GM18508 (cell line): ENCODE measurements around the gene IL1RAPL1.
"Not testable (repeated sequence)": the region's sequence is repeated elsewhere in the genome, so short reads cannot be mapped to it uniquely, and the experiment has no call there.

Experiments
- ATAC-seq: cut with Tn5 transposase; IDR thresholded peaks from one replicate; pipeline ENCODE4 v1.9.1; 2021; ENCODE audit warnings: moderate number of reproducible peaks; ENCODE audit not compliant: insufficient read depth, unreplicated experiment

IL1RAPL1 gene

DNA sequence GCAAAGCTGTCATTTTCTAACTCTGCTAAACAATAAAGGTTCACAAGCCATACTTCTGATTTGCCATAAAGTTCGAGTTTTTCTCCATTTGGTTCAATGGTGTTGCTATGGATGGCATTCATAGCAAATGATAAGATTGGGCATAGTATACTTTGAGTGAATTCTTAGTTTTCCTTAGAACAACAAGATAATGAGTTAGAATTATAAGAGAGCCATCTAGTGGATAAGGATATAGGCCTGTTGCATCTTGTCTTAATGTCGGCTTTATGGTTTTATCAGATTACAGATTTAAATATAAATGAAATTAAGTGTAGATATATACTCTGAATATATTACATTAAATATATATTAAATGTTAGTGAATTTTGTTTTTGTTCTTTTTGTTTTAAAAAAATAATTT lies 644.6 kb downstream of the IL1RAPL1 start:
- no peak for ATAC-seq

DNA sequence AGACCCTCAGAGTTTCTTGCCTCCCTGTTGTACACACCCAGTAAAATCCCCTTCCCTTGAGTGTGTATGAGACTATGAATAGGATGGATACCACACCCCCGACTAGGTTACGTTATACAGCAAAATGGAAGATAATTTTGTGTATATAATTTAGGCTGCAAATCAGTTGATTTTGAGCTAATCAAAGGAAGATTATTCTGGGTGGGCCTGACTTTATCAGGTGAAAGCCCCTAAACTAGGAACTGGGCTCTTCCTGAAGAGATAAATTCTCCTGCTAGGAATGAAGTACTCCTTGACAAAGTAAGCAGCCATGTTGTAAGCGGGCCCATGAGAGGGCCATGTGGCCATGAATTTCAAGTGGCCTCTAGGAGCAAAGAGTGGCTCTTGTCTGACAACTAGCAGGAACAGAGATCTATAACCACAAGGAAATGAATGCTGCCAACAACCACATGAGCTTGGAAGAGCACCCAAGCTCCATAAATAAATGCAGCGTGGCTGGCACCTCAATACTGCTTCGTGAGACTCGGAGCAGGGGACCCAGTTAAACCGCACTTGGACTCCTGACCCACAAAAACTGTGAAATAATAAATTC lies 646.4 kb downstream of the IL1RAPL1 start:
- no peak for ATAC-seq

DNA sequence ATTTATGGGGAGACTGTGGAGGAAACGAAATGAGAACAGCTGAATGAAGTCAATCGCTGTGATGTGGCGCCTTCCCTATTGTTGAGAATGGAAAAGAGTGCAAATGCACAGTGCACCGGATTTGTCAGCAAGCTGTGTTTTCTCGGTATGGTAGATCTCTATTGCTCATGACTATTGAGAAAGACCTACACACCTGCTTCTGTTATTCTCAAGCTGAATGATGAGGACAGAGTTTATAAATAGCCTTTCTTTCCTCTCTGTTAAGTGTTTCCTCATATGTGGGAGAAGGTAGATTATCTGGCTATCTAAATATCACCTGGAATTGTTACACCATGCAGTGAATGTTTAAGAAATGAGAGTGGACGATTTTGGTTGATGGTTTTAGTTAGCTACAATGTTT lies 650.7 kb downstream of the IL1RAPL1 start:
- ATAC-seq = no peak

DNA sequence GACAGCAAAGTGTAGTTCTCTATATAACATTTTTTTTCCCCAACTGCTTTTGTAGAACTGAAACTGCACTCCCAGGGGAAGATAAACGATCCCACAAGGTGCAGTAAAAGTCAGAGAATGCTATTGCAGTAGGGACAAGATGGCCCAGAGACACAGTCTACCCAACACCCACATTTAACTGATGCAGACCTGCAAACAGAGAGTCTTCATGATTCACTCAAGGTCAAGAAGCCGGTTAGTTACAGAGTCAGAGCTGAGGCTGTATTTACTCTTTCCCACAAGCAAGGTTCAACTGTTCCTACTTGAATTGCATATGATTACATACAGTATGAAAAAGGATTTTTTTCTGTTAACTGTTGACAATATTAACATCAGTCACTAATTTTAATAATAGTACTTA lies 654.6 kb downstream of the IL1RAPL1 start:
- no peak for ATAC-seq

DNA sequence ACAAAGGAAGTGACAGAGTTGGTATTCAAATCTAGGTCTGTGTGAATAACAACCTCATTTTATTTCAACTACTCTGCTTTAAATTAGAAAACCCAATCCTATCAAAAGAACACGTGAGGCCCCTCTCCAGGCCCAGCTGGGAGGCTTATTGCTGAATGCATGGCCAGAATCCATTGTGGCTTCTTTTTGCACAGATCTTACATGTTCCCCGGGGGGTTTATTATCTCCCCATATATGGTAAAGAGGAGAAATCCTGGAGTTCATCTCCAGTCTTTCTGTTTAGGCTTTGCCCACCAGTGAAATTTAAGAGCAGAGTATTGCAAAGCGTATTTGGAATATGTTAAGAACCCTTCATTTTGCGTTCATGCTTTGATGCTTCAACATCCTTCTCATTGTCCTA lies 655.6 kb downstream of the IL1RAPL1 start:
- ATAC-seq = no peak

DNA sequence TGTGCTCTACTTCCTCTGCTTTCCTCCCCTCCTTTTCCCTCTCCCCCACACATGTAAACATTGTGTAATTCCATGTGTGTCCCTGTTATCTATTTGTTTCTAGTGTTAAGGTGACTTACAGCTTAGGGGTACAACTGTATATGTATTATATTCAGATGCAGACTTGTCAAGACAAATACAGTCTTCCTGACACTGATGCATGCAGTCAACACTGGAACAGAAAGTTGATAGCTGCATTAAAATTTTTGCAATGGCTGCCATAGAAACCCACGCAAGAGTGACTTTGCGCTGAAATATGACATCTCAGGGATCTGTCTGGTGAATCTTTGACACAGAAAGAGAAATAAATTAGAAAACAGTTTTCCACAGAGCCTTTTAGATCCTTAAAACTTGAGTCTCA lies 656.7 kb downstream of the IL1RAPL1 start:
- ATAC-seq = no peak

DNA sequence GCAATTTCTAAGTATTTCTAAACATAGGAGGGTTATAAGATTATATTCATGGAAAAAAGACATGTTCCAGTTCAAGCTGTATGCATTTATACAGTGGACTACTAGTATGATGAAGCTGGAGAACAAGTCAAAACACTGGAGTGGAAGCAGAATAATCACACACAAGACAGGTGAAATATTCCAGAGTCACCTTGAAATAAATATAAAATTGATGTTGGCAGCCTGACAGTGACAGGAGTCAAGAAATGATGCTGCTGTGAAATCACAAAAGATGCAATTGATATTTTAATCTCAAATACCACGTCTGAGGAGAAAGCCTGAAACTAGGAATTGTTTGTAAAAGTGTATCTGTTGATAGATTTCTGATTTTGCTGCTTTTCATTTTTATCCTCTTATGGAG lies 667.3 kb downstream of the IL1RAPL1 start:
- no peak for ATAC-seq

DNA sequence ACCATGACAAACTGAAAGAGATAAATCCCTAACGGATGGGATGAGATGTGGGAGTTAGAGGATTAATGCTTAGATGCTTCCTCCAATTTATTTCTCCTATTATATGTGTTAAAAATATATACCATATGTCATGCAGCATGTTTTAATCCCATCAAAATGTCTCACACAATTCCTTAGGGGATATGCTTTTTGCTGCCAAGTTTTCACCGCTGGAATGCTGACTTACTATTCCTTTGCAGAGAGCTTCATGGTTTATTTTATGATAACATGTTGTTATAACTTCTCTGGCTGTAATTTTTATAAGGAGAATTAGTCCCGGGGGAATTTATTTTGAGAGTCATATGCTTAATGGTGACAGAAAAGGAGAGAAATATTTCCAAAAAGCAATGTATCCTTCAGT lies 670.3 kb downstream of the IL1RAPL1 start:
- ATAC-seq = no peak

DNA sequence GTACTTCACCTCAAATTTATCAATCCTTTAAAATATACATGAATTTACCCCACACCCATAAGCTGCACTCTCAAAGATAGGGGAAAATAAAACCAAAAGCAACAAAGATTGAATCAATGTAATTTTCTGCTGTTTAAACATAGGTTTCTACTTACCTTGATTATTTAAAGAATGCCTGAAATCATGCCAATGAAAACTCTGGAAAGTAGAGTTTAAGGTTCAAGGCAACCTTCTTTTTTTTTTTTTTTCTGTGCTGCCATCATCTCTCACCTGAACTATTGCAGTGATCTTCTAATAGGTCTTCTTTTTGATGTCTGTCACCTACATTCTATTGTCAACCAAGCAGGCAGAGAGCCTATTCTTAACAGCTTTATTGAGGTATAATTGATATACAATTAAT lies 682.1 kb downstream of the IL1RAPL1 start:
- no peak for ATAC-seq

DNA sequence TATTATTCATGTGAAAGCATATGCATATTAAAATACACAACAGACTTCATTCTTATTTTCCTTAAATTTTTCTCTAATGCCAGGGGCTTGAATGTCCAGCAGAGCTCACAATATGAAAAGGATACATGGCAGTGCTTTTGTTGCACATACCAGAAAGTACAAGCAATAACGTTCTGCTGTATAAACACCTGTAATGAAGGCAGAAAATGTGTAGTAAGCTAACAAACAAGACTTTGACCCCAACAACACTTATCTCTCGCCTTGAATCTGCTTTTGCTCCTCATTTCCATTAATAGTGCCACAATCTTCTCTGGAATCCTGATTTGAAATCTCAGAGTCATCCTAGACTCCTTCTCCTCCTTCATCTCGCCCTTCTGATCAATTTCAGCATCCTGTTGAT lies 687.3 kb downstream of the IL1RAPL1 start:
- no peak for ATAC-seq

DNA sequence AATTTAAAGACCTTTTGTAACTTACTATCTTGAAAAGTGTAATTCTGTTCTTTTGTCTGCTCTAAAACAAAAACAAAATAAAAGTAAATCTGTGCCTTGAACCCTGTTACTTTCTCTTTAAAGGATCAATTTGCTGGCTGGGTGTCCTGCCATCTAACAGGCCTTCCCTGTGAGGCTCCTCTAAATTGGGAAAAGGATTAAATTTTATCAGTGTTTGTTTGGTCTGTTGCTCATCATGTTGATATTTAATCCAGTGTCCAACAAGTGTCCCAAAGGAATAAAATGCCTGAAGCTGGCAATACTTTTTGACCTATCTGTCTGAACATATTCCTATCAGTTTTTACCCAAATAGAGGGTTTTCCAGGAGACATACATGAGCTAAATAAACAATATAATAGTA lies 688.7 kb downstream of the IL1RAPL1 start:
- no peak for ATAC-seq

DNA sequence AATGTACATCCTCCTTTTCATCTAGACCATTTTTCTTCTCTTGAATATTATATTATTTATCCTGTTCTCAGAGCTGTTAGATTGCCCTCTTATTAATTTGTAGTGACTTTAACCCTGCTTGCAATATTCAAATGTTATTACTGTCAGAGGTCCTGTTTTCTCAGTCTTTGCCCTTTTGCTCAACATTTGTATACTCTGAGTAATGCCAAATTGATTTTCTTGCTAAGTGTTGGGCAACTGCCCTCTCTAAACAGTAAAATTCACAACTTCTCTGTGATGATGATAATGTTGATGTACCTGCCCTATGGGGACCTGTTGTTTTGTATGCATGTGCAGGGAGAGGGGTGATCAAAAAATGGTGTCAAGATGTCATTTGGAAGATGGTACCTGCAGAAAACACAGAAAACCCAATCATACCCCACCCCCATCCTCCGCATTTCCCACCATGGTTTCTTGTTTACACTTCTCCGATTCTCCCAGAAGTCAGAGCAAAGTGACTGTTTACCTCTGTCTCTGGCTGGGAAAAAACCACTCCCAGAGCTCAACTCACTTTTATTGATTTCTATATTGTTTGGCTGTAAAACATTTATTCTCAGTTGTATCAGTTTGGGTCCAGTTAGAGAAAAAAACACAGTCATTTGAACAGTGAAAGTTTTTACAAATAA lies 694.0 kb downstream of the IL1RAPL1 start:
- ATAC-seq = no peak

DNA sequence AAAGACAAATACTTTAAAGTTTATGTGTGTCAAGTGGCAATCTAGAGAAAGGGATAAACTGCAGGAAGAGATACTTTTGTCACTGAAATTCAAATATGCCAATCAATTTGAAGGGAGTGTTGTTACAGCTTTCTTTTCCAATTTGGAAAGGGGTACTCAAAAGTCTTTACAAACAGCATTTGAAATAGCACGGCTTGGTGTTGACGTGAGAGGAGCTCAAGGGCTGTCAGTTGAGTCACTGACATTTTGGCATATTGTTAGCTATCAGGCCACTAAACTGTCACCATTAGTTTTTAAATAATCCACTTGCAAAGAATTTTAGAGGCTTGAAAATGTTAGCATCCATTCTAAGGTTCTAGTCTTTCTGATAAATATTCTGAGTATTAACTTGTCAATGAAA lies 698.4 kb downstream of the IL1RAPL1 start:
- no peak for ATAC-seq

DNA sequence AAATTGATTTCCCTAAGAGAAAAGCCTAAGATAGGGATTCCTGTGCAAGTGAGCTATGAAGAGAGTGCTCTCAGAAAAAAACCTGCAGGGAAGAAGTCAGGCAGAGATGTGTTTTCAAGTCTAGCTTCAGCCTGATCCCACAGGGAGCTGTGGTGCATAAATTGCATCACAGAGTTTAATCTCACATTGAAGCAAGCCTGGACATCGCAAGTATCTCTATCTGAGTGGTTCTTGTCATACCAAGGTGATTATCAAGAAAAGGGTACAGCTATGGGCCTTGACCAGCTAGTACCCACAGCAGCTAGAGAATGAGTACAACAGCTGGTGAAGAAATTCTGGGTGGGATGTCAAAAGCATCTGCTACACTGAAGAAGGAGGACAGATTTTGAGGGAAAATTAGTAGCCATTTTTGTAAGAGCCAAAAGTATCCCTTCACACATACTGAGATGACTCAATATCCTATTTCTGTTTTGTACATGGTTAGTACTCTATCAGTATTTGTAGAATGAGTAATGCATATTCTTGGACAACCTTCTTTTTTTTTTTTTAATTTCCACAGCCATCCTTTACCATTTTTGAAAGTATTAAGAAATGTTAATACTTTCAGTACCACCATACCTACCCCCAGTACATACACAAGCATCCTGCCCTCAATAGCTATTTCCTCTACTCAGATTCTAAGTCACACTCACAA lies 708.9 kb downstream of the IL1RAPL1 start:
- no peak for ATAC-seq

DNA sequence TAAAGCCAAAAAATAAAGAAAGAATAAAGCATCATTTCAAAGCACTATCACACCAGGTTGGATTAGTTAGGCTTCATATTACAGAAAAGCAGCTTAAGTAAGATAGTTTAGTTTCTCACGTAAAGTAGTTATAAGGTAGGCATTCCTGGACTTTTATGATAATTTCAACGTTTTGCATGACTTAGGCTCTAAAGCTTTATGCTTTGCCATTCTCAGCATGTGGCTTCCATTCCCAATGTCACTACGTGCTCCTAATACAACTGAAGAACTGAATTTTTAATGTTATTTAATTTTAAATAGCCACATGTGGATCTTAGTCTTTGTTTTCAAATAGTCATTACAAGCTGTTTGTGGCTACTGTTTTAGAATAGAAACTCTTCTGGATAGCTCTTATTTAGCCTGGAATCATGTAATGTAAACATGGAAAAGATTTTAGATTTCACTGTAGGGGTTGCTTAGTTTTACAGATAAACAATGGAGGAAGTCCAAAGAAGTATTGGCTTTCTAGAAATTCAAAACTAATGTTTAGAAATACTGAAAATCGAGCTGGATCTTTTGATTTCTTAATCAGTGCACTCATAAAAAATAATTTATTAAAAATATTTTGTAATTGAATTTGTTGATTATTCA lies 710.0 kb downstream of the IL1RAPL1 start:
- no peak for ATAC-seq

DNA sequence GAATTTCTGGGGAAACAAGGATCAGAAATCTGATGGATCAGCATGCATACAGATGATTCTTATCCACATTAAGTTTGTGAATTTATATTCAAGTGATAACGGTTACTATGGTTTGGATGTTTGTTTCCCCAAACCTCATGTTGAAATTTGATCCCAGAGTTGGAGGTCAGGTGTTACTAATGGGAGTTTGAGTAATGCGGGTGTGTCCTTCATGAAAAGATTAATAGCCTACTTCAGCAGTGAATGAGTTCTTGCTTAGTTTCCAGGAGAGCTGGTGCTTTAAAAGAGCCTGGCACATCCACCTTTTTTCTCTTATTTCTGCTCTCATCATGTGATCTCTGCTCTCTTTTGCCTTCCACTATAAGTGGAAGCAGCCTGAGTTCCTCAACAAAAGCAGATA lies 712.4 kb downstream of the IL1RAPL1 start:
- no peak for ATAC-seq

DNA sequence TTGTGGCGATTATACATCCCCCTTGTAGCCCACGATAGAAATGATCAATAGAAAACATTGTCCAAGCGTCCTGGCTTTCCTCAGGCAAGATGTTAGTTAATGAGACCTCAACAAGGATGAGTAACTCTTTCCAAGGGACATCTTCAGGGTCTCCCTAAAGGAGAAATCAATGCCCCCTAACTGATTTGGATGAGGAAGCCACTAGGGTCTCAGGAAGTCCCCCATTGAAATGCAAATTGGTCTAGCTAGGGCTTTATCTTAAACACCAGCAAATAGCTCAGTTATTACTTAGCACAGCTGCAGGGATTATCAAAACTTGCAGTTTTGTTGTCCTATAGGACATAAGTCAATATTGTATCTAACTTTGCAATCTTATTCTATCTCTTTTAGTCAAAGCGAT lies 721.5 kb downstream of the IL1RAPL1 start:
- no peak for ATAC-seq

DNA sequence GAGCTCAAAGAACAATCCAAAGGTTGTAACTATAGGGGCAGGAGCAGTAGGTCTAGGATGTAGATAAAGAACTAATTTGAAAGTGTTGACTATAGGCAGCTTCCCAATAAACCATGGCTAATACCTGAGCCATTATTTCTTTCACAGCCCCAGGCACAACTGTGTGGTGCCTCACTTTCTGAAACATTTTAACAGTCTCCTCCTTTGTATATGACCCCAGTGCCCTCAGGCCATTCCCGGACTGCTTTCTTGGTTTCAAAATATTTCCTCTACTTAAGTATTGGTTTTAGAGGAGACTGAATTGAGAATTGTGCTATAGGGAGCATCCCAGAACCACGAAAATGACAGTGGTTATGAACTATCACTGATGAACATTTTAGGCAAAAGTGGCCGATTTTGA lies 728.7 kb downstream of the IL1RAPL1 start:
- ATAC-seq = no peak

DNA sequence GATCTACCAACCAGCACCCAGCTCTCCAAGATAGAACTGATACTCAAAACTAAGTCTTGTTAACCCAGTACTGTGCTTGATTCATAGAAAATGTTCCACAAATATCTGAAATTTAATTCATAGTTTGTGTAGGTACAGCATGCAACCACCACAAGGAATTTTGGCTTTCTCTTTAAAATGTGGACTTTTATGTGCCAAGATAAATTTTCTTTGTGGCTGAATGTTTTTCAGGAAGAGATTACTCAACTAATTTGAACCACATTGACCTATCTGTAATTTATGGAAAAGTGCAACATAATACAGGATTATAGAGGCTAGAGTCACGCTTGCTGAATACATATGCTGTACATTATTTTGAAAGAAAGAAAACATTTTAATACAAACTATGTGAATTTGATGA lies 730.8 kb downstream of the IL1RAPL1 start:
- no peak for ATAC-seq

DNA sequence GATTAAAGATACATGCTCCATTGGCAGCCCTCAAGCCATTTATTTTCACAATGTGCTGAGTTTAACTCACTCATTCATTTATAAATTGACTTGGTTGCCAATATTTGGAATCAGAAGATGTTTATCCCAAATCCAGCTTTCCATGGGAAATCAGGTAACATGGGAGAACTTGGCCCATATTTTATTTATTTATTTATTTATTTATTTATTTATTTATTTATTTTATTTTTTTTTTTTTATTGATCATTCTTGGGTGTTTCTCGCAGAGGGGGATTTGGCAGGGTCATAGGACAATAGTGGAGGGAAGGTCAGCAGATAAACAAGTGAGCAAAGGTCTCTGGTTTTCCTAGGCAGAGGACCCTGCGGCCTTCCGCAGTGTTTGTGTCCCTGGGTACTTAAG lies 745.2 kb downstream of the IL1RAPL1 start:
- not testable (repeated sequence) for ATAC-seq

DNA sequence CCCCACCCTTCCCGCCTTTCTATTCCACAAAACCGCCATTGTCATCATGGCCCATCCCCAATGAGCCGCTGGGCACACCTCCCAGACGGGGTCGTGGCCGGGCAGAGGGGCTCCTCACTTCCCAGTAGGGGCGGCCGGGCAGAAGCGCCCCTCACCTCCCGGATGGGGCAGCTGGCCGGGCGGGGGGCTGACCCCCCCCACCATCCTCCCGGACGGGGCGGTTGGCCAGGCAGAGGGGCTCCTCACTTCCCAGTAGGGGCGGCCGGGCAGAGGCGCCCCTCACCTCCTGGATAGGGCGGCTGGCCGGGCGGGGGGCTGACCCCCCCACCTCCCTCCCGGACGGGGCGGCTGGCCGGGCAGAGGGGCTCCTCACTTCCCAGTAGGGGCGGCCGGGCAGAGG lies 745.8 kb downstream of the IL1RAPL1 start:
- ATAC-seq = not testable (repeated sequence)
